Keratinocyte (primary cell): ENCODE data around the gene TK2. TPM values are rescaled to one million over a fixed set of nuclear protein-coding genes. Genes with fewer than 3 reads are reported as not detected.
A peak's percentile ranks its signal among the peaks of the same experiment; 100 is the strongest.

ENCODE experiments used
- DNase-seq: peaks from one replicate; pipeline ENCODE4 v3.0.0-alpha.2; 2011; ENCODE audit warnings: low read depth, missing footprints, low spot score
- FAIRE-seq: peaks from 2 replicates; lab custom pipeline; 2011; peaks lifted over from hg19 to GRCh38; lab: Jason Lieb, UNC
- H2AFZ ChIP-seq: 2 replicates; pipeline ENCODE4 v1.6.0; 2012; ENCODE audit warnings: low read length, control low read depth, inconsistent platforms; ENCODE audit not compliant: control insufficient read depth
- H3K27ac ChIP-seq: 2 replicates; pipeline ENCODE4 v1.5.1; 2011; ENCODE audit warnings: low read length; ENCODE audit not compliant: control insufficient read depth, insufficient read depth
- H3K27me3 ChIP-seq: 3 replicates; pipeline ENCODE4 v1.6.0; 2011; ENCODE audit warnings: low read length; ENCODE audit not compliant: control insufficient read depth, insufficient read depth; ENCODE audit errors: extremely low read depth
- H3K36me3 ChIP-seq, 2 experiments: 2 replicates in 1 of 2; 3 replicates in 1 of 2; pipeline ENCODE4 v1.5.1; 2011; ENCODE audit warnings: low read length in 2 of 2, mild to moderate bottlenecking in 1 of 2; ENCODE audit not compliant: control insufficient read depth in 2 of 2, insufficient read depth in 2 of 2; ENCODE audit errors: extremely low read depth in 1 of 2
- H3K4me1 ChIP-seq: 3 replicates; pipeline ENCODE4 v1.5.1; 2011; ENCODE audit warnings: low read length; ENCODE audit not compliant: control insufficient read depth, insufficient read depth; ENCODE audit errors: extremely low read depth
- H3K4me2 ChIP-seq: 3 replicates; pipeline ENCODE4 v1.6.0; 2011; ENCODE audit warnings: low read depth, low read length; ENCODE audit not compliant: control insufficient read depth, insufficient read depth; ENCODE audit errors: extremely low read depth
- H3K4me3 ChIP-seq, 3 experiments: fragments of 200-600 bp in 1 of 3; sonication (generic) in 1 of 3; 2 replicates in 2 of 3; 3 replicates in 1 of 3; pipeline ENCODE4 v1.5.1; 2011 to 2016; ENCODE audit warnings: low read length in 3 of 3, mild to moderate bottlenecking in 3 of 3, control low read depth in 2 of 3, inconsistent platforms in 1 of 3, low read depth in 1 of 3, mixed read lengths in 1 of 3, mixed run types in 1 of 3, moderate library complexity in 1 of 3; ENCODE audit not compliant: control insufficient read depth in 2 of 3, insufficient read depth in 2 of 3; ENCODE audit errors: extremely low read depth in 1 of 3
- H3K79me2 ChIP-seq: 2 replicates; pipeline ENCODE4 v1.6.0; 2012; ENCODE audit warnings: low read length; ENCODE audit not compliant: control insufficient read depth, insufficient read depth
- H3K9ac ChIP-seq: 3 replicates; pipeline ENCODE4 v1.6.0; 2011; ENCODE audit warnings: low read length; ENCODE audit not compliant: control insufficient read depth, insufficient read depth; ENCODE audit errors: extremely low read depth
- H3K9me1 ChIP-seq: 3 replicates; pipeline ENCODE4 v1.6.0; 2011; ENCODE audit warnings: low read length; ENCODE audit not compliant: control insufficient read depth, insufficient read depth; ENCODE audit errors: extremely low read depth
- H3K9me3 ChIP-seq: 2 replicates; pipeline ENCODE4 v1.5.1; 2012; ENCODE audit warnings: low read depth, low read length; ENCODE audit not compliant: control insufficient read depth
- H4K20me1 ChIP-seq: 3 replicates; pipeline ENCODE4 v1.6.0; 2011; ENCODE audit warnings: low read length; ENCODE audit not compliant: control insufficient read depth, insufficient read depth; ENCODE audit errors: extremely low read depth
- EZH2 ChIP-seq: IDR thresholded peaks from one replicate; pipeline ENCODE4 v1.6.1; 2012; ENCODE audit warnings: inconsistent platforms, mild to moderate bottlenecking, low read length, moderate library complexity
- dilution Hi-C: fragments of 300-500 bp; cut with MboI; formaldehyde crosslinking; loops from one replicate; pipeline ENCODE4 v1.7.0; 2020; ENCODE audit warnings: low sequenced_read_pairs; ENCODE audit not compliant: extremely low pct_ligation_motif_present
- polyA plus RNA-seq, 5 experiments: library from polyadenylated mRNA; depleted of rRNA in 3 of 5; stranded (reverse) in 3 of 5; stranded (forward) in 1 of 5; unstranded in 1 of 5; fragments of >200 nt; gene quantifications; 1 replicate in 1 of 5; 2 replicates in 3 of 5; 3 replicates in 1 of 5; pipeline versions ENCODE4 v1.2.1 to v1.2.3, GENCODE V29; 2011 to 2012; ENCODE audit warnings: missing spikeins in 2 of 5, low read depth in 1 of 5, low replicate concordance in 1 of 5
- TF ChIP-seq, protein P1 (sequence below), 3 experiments: IDR thresholded peaks in 1 of 3; conservative IDR thresholded peaks in 1 of 3; optimal IDR thresholded peaks in 1 of 3; 2 replicates in 2 of 3; 3 replicates in 1 of 3; pipeline versions ENCODE3 to v1.5.1; 2011; ENCODE audit warnings: low read length in 3 of 3, mild to moderate bottlenecking in 3 of 3, moderate library complexity in 2 of 3, control low read depth in 1 of 3, inconsistent platforms in 1 of 3; ENCODE audit not compliant: insufficient read depth in 2 of 3; ENCODE audit errors: extremely low read depth in 1 of 3

TK2 gene
- polyA plus RNA-seq, 1 donor (not counting 4 experiments of a cell fraction or from before 2014, with no cell fraction given): 19.7 TPM

DNA sequence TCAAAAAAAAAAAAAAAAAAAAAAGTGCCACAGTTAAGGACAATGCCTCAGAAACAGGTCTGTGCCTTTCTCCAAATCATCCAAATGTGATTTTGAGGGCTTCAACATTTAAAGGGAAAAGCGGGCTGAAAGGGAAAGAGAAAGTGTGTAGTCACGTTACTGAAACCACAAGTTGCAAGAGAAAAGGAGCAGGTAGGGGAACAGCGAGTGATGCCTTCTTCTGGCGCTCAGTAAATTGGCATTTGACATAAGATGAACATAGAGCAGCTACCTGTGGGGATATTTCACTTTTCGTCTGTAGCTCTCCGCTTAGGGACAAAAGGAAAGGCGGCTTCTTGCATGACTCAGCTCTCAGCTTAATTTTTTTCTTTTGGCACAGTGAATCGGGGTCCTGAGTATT lies 40.4 kb upstream of the TK2 start:
- Histone ChIP-seq H3K4me2 (no peak overlapping the region), H3K79me2 (no peaks in the 10 kb centered on the region), H3K9me3 (no peaks in the 10 kb centered on the region), H3K27me3 (no peaks in the 10 kb centered on the region), H3K36me3 (no peaks in the 10 kb centered on the region), H3K9me1 (no peaks in the 10 kb centered on the region), H2AFZ (no peak overlapping the region), H3K4me3 (no peak overlapping the region), H4K20me1 (no peaks in the 10 kb centered on the region), H3K9ac (no peak overlapping the region), H3K4me1 (no peaks in the 10 kb centered on the region), H3K27ac (no peak overlapping the region)
- FAIRE-seq (no peak), DNase-seq (no peak)
- dilution Hi-C loops: no loop called here
- TF ChIP-seq EZH2: no peak
- TF ChIP-seq, protein P1, sequence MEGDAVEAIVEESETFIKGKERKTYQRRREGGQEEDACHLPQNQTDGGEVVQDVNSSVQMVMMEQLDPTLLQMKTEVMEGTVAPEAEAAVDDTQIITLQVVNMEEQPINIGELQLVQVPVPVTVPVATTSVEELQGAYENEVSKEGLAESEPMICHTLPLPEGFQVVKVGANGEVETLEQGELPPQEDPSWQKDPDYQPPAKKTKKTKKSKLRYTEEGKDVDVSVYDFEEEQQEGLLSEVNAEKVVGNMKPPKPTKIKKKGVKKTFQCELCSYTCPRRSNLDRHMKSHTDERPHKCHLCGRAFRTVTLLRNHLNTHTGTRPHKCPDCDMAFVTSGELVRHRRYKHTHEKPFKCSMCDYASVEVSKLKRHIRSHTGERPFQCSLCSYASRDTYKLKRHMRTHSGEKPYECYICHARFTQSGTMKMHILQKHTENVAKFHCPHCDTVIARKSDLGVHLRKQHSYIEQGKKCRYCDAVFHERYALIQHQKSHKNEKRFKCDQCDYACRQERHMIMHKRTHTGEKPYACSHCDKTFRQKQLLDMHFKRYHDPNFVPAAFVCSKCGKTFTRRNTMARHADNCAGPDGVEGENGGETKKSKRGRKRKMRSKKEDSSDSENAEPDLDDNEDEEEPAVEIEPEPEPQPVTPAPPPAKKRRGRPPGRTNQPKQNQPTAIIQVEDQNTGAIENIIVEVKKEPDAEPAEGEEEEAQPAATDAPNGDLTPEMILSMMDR (optimal IDR thresholded peaks at IDR 0.05 in 1 of 3, IDR thresholded peaks at IDR 0.05 in 1 of 3, conservative IDR thresholded peaks at IDR 0.05 in 1 of 3; ENCODE audit: extremely low read depth in 1 of 3, insufficient read depth in 2 of 3, low read length in 3 of 3): no peak

GRCh38 chr16:66588981-66589713 lies 39.2 kb upstream of the TK2 start:
- FAIRE-seq (no peak), DNase-seq (no peak)
- Histone ChIP-seq H3K27ac (no peak overlapping the region), H2AFZ (no peak overlapping the region), H3K27me3 (no peaks in the 10 kb centered on the region), H3K4me3 (no peak overlapping the region), H3K36me3 (no peaks in the 10 kb centered on the region), H3K4me1 (no peaks in the 10 kb centered on the region), H4K20me1 (no peaks in the 10 kb centered on the region), H3K4me2 (no peak overlapping the region), H3K9ac (no peak overlapping the region), H3K79me2 (no peaks in the 10 kb centered on the region), H3K9me3 (no peaks in the 10 kb centered on the region), H3K9me1 (no peaks in the 10 kb centered on the region)
- dilution Hi-C loops: no loop called here
- TF ChIP-seq, protein P1 (optimal IDR thresholded peaks at IDR 0.05 in 1 of 3, IDR thresholded peaks at IDR 0.05 in 1 of 3, conservative IDR thresholded peaks at IDR 0.05 in 1 of 3; ENCODE audit: extremely low read depth in 1 of 3, insufficient read depth in 2 of 3, low read length in 3 of 3): peak; percentile 55 to 74 (median 67)
- no peak for TF ChIP-seq EZH2
